Neural progenitor cell (in vitro differentiated cells): Measurements from ENCODE around the gene JAZF1.

Experiments used
- EZH2 ChIP-seq: fragments of 200-600 bp; sonication (generic); IDR thresholded peaks from 2 replicates; pipeline ENCODE4 v1.6.1; 2017; ENCODE audit warnings: antibody characterized with exemption, mild to moderate bottlenecking, moderate library complexity
- EZH2phosphoT487 ChIP-seq: fragments of 200-600 bp; sonication (generic); IDR thresholded peaks from 2 replicates; pipeline ENCODE4 v1.6.1; 2017; ENCODE audit warnings: antibody characterized with exemption
- TF ChIP-seq, protein P1 (sequence below): fragments of 200-600 bp; sonication (generic); IDR thresholded peaks from 2 replicates; pipeline ENCODE4 v1.5.1; 2017; ENCODE audit warnings: antibody characterized with exemption, mild to moderate bottlenecking

DNA sequence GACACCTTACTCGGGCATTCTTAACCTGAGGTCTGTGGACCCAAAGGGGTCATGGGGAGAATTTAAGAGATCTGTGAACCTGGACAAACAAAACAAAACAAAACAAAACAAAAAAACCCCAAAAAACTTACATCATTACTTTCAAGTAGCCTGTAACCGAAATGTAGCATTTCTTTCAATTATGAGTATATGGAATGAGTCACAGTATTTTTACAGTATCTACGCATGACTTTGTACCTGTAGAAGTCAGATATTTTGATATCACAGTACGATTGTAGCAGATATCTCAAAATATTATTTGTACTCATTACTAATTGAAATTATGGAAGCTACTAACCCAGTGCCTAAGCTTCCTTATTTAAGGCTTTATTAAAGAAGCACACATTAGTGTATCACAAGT lies 210.2 kb downstream of the JAZF1 start:
- TF ChIP-seq, protein P1, sequence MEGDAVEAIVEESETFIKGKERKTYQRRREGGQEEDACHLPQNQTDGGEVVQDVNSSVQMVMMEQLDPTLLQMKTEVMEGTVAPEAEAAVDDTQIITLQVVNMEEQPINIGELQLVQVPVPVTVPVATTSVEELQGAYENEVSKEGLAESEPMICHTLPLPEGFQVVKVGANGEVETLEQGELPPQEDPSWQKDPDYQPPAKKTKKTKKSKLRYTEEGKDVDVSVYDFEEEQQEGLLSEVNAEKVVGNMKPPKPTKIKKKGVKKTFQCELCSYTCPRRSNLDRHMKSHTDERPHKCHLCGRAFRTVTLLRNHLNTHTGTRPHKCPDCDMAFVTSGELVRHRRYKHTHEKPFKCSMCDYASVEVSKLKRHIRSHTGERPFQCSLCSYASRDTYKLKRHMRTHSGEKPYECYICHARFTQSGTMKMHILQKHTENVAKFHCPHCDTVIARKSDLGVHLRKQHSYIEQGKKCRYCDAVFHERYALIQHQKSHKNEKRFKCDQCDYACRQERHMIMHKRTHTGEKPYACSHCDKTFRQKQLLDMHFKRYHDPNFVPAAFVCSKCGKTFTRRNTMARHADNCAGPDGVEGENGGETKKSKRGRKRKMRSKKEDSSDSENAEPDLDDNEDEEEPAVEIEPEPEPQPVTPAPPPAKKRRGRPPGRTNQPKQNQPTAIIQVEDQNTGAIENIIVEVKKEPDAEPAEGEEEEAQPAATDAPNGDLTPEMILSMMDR: no peak
- TF ChIP-seq EZH2 (no peak), EZH2phosphoT487 (no peak)
